GM19238 (cell line): Measurements from ENCODE around the gene ATXN10.
"Not testable (repeated sequence)": the region's sequence is repeated elsewhere in the genome, so short reads cannot be mapped to it uniquely, and the experiment has no call there.

Experiments
- DNase-seq: peaks from one replicate; pipeline ENCODE4 v3.0.0; 2011; ENCODE audit warnings: low spot score; ENCODE audit not compliant: insufficient read length

The ATXN10 gene, protein sequence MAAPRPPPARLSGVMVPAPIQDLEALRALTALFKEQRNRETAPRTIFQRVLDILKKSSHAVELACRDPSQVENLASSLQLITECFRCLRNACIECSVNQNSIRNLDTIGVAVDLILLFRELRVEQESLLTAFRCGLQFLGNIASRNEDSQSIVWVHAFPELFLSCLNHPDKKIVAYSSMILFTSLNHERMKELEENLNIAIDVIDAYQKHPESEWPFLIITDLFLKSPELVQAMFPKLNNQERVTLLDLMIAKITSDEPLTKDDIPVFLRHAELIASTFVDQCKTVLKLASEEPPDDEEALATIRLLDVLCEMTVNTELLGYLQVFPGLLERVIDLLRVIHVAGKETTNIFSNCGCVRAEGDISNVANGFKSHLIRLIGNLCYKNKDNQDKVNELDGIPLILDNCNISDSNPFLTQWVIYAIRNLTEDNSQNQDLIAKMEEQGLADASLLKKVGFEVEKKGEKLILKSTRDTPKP

GRCh38 chr22:45671783-45672563 is at the start of gene ATXN10:
Gene ATXN10 (plus strand): TSS chr22:45671834. CDS start chr22:45672064, 230 bp downstream.
- peak; percentile 62 for DNase-seq

GRCh38 chr22:45621836-45622600 is 49.6 kb upstream of the ATXN10 start:
- no peak for DNase-seq

DNA sequence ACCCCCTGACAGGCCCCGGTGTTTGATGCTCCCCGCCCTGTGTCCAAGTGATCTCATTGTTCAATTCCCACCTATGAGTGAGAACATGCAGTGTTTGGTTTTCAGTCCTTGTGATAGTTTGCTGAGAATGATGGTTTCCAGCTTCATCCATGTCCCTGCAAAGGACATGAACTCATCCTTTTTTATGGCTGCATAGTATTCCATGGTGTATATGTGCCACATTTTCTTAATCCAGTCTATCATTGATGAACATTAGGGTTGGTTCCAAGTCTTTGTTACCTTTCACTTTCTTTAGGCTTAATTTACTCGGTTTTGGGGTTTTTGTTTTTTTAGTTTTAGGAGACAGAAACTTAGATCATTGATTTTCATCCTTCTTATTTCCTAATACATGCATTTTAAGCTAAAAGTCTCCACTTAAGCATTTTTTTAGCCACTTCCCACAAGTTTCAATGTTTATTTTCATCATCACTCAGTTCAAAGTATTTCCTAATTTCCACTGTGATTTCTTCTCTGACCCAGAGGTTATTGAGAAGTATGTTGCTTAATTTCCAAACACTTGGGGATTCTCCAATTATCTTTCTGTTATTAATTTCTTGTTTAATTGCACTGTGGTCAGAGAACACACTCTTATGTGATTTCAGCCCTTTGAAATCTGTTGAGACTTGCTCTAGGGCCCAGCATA is 48.0 kb upstream of the ATXN10 start:
- not testable (repeated sequence) for DNase-seq

DNA sequence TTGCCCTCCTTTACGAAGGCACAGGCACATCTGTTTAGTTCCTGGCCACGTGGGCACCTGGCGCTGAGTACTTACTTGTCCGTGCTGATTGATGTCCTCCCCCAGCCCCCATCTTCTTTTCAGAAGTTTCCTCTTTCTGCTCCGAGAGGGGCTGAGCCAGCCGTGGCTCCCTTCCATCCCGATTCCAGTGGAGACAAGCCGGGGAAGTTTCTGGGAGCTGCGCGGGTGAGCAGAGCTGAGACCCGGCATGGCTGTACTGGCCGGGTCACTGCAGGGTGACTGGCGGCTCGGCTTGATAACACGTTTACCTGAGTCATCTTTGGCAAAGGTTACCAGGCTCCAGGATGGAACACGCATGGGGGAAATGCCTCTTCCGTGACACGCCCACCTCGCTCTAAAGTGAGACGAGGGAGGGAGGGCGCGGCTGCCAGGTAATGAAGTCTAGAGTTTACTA is 45.4 kb upstream of the ATXN10 start:
- no peak for DNase-seq

DNA sequence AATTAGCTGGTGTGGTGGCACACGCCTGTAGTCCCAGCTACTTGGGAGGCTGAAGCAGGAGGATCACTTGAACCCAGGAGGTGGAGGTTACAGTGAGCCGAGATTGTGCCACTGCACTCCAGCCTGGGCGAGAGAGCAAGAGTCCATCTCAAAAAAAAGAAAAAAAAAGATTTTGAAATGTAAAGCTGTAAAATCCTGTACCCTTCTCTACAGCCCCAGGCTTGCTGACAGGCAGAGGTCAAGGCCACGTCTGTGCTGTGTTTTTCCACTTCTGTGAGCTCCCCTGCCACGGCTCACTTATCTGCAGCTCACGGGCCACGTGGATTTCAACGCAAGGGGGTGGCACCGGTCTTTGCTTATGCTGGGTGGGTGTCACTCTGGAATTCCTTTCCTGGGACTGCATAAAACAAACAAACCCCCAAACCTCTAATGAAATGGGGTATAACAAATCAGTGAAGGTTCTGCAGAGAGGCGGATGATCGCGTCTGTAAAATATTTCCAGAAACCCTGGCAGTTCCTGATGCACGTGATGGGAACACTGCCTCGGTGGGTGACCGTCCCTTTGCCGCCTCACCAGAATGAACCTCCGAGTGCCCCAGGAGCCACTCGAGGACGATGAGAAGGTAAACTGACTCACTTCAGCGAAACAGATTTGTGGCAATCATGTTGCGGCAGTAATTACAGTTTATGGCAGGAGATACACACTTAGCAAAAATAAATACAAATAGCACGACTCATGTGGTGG is 44.0 kb upstream of the ATXN10 start:
- no peak for DNase-seq

GRCh38 chr22:45628515-45628914 is 43.1 kb upstream of the ATXN10 start:
- DNase-seq, result no peak

GRCh38 chr22:45629469-45630089 is 42.1 kb upstream of the ATXN10 start:
- DNase-seq, result no peak

DNA sequence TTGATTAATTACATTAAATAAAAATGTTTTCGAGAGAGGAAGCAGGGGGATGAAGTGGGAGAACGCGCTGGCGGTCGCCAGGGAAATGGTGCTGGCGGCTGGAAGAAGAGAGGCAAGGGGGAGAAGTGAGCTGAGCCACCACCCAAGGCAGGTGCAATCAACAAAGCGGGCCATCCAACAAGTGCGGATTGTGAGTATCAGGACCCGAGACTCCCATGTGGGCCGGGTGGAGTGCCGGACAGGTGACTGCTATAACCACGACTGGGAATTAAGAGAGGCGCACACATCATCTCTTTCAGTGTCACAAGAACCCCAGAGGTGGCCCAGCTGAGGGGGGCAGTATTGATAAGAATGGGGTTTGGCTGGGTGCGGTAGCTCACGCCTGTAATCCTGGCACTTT is 41.2 kb upstream of the ATXN10 start:
- DNase-seq, result no peak

DNA sequence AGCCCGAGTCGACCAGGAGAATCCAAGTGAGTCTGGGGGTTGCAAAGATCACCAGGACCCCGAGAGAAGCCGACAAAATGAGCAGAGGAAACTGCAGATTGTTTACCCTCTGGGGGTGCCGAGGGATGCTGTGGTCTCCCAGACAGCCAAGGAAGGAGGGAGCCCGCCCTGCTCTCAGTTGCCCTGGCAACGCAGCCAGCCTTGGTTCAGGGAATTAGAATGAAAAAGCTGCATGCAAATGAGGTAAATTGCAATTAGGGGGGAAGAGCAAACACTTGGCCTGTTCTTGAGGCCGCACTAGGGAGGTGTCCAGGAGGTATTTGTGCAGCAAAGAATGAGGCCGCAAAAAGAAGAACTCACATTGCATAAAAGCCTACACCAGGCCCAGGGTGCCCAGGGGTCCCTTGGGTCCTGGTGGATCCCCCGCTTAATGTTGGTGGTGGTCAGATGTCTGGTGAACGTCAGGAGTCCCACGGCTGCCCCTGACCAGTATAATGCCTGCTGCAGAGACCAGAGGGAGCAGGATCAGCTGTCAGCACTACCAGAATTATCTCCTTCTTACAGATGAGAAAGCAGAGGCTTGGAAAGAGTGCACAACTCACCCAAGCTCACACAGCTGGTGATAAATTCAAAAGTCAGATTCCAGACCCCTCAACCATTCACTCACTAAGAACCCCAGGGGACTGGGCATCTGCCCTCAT is 40.3 kb upstream of the ATXN10 start:
- DNase-seq, result no peak

GRCh38 chr22:45631841-45632238 is 39.8 kb upstream of the ATXN10 start:
- DNase-seq, result no peak

DNA sequence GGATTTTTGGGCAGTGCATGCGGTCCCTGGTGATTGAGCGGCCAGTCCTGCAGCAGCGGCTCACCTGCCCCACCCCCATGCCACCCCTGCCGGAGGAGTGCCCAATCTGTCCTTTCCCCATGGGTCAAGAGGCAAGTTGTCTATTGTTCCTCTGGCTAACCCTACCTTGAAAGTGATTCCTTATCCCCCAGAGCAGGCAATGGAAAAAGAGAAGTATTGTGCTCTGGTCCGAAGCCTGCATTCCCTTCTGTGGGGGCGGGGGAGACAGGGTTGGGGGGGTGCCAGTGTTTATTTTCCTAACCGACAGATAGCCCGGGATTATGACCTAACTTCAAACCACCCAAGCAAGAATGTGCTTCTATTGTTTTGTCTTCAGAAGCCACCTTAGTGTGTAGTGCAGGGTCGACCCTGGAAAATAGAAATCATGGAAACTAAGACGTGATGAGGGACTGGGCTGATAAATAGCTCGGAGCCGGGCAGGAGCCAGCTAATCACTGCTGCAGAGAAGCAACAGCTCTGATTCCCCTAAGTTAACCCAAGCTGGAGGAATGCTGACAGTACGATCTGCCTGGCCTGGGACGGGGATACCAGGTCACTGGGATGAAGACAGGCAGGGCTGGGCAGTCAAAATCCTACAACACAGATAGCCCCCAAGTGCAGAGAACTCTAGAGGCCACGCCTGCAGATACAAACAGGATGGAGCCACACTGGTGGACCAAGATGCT is 38.7 kb upstream of the ATXN10 start:
- no peak for DNase-seq

DNA sequence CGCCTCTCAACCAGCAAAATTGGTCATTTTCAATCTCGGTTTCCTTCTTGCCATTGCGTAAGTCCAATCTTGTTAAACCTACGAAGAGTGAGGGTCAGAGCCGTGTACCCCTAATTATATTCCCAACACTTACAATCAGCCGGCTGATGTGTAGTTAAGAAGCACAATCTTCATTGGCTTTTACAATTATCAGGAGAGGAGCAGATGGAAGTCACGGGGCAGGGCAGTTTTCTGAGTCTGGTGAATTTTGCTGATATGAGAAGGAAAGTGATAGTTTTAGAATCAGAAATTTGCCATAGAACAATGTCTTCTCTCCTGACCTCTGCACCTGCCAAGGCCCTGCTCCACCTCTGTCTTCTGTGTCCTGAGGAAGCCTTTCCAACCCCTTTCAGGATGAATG is 35.0 kb upstream of the ATXN10 start:
- DNase-seq, result no peak

- no peak for DNase-seq
These were observed 33.4 kb upstream of the ATXN10 start for GRCh38 chr22:45638197-45638596.

GRCh38 chr22:45638834-45639746 is 32.5 kb upstream of the ATXN10 start:
- DNase-seq, result no peak

GRCh38 chr22:45639747-45640102 is 31.9 kb upstream of the ATXN10 start:
- no peak for DNase-seq

DNA sequence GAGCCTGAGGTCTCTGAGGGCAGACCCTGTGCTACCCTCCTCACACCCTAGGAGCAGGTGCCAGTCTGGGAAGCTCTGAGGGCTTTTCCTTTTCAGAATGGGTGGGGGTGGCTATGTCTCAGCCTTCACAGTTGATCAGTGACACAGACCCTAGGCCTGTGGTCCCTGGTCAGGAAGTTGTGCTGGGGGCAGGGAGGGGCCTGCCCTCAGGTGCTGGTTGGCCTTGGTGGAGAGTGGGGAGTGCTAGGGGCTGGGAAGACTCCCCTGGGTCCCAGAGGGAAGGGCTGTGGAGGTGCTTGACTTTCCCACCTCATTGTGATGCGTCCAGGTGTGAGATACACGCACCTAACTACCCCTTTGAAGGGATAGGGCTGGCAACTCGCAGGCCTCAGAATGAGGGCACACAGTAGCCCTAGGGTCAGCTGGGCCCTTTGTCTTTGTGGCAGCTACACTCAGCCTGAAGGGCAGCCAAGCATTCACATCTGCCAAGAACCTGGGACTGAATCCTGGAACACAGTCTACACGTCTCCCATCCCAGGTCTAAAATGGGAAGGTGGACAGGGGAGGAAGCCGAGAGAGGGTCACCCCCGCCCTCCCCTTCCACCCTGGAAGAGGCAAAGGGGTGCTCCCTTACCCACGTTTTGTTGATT is 31.2 kb upstream of the ATXN10 start:
- DNase-seq, result no peak

DNA sequence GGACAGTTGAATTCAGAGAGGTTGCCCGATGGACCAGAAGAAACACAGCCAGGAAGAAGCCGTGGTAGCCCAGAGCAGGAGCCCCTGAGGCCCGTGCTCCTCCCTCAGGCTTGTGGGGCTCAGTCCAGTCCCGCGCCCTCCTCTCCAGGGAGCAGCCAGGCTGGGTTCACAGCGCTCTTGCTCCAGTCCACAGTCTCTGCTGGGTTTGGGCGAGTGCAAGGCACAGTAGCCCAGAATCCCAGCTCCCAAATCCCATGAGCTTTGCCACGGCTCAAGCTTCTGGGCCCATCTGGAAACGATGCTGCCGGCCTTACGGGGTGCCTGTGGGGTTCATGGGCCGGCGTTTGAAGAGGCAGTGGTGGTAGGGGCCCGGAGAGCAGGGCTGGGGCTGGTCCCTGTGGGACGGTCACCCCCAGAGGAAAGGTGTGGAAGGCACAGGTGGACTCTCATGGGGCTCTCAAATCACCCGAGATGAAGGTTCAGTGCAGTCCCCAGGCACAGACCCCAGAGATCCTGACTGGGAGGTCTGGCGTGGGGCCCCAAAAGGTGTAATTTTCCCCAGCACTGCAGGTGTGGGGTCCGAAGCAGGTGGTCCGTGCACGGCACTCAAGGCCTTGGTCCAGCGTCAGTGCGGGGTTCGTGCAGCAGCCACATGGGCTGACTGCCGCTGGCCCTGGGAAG is 30.6 kb upstream of the ATXN10 start:
- DNase-seq, result no peak
